GM21619 (cell line): ENCODE measurements around the gene FOXD2.

Source experiments
- ATAC-seq: cut with Tn5 transposase; IDR thresholded peaks from one replicate; pipeline ENCODE4 v1.9.1; 2021; ENCODE audit not compliant: unreplicated experiment

The FOXD2 gene

GRCh38 chr1:47416319-47417169 is 21.3 kb upstream of the FOXD2 start:
- ATAC-seq = no peak

GRCh38 chr1:47417170-47418044 is 20.4 kb upstream of the FOXD2 start:
- no peak for ATAC-seq

- ATAC-seq = no peak
These were observed 19.7 kb upstream of the FOXD2 start for GRCh38 chr1:47418122-47418521.

GRCh38 chr1:47418681-47419325 is 19.0 kb upstream of the FOXD2 start:
- ATAC-seq = no peak

GRCh38 chr1:47420547-47420946 is 17.3 kb upstream of the FOXD2 start:
- ATAC-seq = no peak

GRCh38 chr1:47423872-47424271 is 14.0 kb upstream of the FOXD2 start:
- ATAC-seq = no peak

GRCh38 chr1:47424336-47424982 is 13.4 kb upstream of the FOXD2 start:
- no peak for ATAC-seq

- no peak for ATAC-seq
These were observed 6.3 kb upstream of the FOXD2 start for GRCh38 chr1:47431534-47431933.

- peak; percentile 32 for ATAC-seq
These were observed 5.5 kb upstream of the FOXD2 start for GRCh38 chr1:47432071-47433036.

- no peak for ATAC-seq
These were observed 4.8 kb upstream of the FOXD2 start for GRCh38 chr1:47433037-47433421.

- no peak for ATAC-seq
These were observed 4.3 kb upstream of the FOXD2 start for GRCh38 chr1:47433477-47434050.

GRCh38 chr1:47434051-47434842 is 3.6 kb upstream of the FOXD2 start:
- ATAC-seq = no peak

- ATAC-seq = no peak
These were observed 2.1 kb upstream of the FOXD2 start for GRCh38 chr1:47435506-47436303.

GRCh38 chr1:47436304-47436978 is 1.4 kb upstream of the FOXD2 start:
- peak; percentile 38 for ATAC-seq

GRCh38 chr1:47436979-47437446 is 831 bp upstream of the FOXD2 start:
- ATAC-seq = peak; percentile 9

GRCh38 chr1:47438165-47439016 is 547 bp downstream of the FOXD2 start:
- no peak for ATAC-seq
